GM23338 (cell line): ENCODE data around the gene KCNAB2. TPM values are rescaled to one million over a fixed set of nuclear protein-coding genes. Genes with fewer than 3 reads are reported as not detected.

ENCODE experiments used
- ATAC-seq: fragments of 200-7000 bp; cut with Tn5 transposase; 3 replicates; pipeline ENCODE4 v1.9.1; 2020
- DNase-seq: peaks from one replicate; pipeline ENCODE4 v3.0.0-alpha.2; 2015; ENCODE audit warnings: low spot score
- H2AFZ ChIP-seq: fragments of 200-600 bp; sonication (generic); 2 replicates; pipeline ENCODE4 v1.8.0; 2016; ENCODE audit warnings: antibody characterized with exemption, mild to moderate bottlenecking, moderate library complexity
- H3F3A ChIP-seq: fragments of 200-600 bp; sonication (generic); replicated peaks from 2 replicates; pipeline ENCODE4 v1.8.0; 2017; ENCODE audit warnings: antibody characterized with exemption, mixed run types, low read depth
- H3K27ac ChIP-seq: fragments of 200-600 bp; sonication (generic); 2 replicates; pipeline ENCODE4 v1.6.1; 2016; ENCODE audit warnings: low read depth
- H3K27me3 ChIP-seq: fragments of 200-600 bp; sonication (generic); 2 replicates; pipeline ENCODE4 v1.8.0; 2016; ENCODE audit warnings: mild to moderate bottlenecking, mixed run types, moderate library complexity; ENCODE audit not compliant: insufficient read depth
- H3K36me3 ChIP-seq: fragments of 200-600 bp; sonication (generic); 2 replicates; pipeline ENCODE4 v1.8.0; 2016; ENCODE audit warnings: mild to moderate bottlenecking; ENCODE audit not compliant: insufficient read depth
- H3K4me1 ChIP-seq: fragments of 200-600 bp; sonication (generic); 2 replicates; pipeline ENCODE4 v1.8.0; 2016; ENCODE audit warnings: mild to moderate bottlenecking, moderate library complexity; ENCODE audit not compliant: insufficient read depth
- H3K4me2 ChIP-seq: fragments of 200-600 bp; sonication (generic); 2 replicates; pipeline ENCODE4 v1.7.1; 2017; ENCODE audit warnings: mixed run types
- H3K4me3 ChIP-seq: fragments of 200-600 bp; sonication (generic); 2 replicates; pipeline ENCODE4 v1.6.1; 2016; ENCODE audit warnings: mixed run types
- H3K79me2 ChIP-seq: fragments of 200-600 bp; sonication (generic); replicated peaks from 2 replicates; pipeline ENCODE4 v1.8.0; 2017; ENCODE audit warnings: mild to moderate bottlenecking; ENCODE audit not compliant: insufficient read depth
- H3K9me2 ChIP-seq: fragments of 200-600 bp; sonication (generic); 2 replicates; pipeline ENCODE4 v1.8.0; 2017; ENCODE audit not compliant: insufficient read depth
- H4K20me1 ChIP-seq: fragments of 200-600 bp; sonication (generic); replicated peaks from 2 replicates; pipeline ENCODE4 v1.8.0; 2017; ENCODE audit warnings: mild to moderate bottlenecking; ENCODE audit not compliant: insufficient read depth
- H3K27ac Mint-ChIP-seq: 2 replicates; pipeline ENCODE4 v1.8.0; 2020; ENCODE audit warnings: inconsistent platforms, mild to moderate bottlenecking, moderate library complexity, mixed read lengths
- H3K27me3 Mint-ChIP-seq: 3 replicates; pipeline ENCODE4 v1.8.0; 2022; ENCODE audit warnings: low read depth, mild to moderate bottlenecking, moderate library complexity, mixed read lengths, inconsistent platforms; ENCODE audit not compliant: insufficient read depth, poor library complexity
- H3K36me3 Mint-ChIP-seq: 3 replicates; pipeline ENCODE4 v1.8.0; 2021; ENCODE audit warnings: low read depth, mild to moderate bottlenecking, inconsistent platforms, moderate library complexity, mixed read lengths
- H3K4me1 Mint-ChIP-seq: 3 replicates; pipeline ENCODE4 v1.8.0; 2020; ENCODE audit warnings: mild to moderate bottlenecking, inconsistent platforms, mixed read lengths
- H3K4me3 Mint-ChIP-seq: 3 replicates; pipeline ENCODE4 v1.8.0; 2021; ENCODE audit warnings: moderate library complexity, mild to moderate bottlenecking, inconsistent platforms, mixed read lengths
- H3K9me3 Mint-ChIP-seq: 3 replicates; pipeline ENCODE4 v1.8.0; 2020; ENCODE audit warnings: moderate library complexity, mild to moderate bottlenecking, inconsistent platforms, mixed read lengths
- CREB1 ChIP-seq: fragments of 250-450 bp; sonication (Bioruptor Pico); IDR thresholded peaks from 2 replicates; pipeline ENCODE4 v1.5.0; 2020; ENCODE audit warnings: low read depth, mild to moderate bottlenecking, moderate library complexity
- EZH2 ChIP-seq: fragments of 200-600 bp; sonication (generic); IDR thresholded peaks from one replicate; pipeline ENCODE4 v1.8.0; 2017; ENCODE audit warnings: antibody characterized with exemption, mild to moderate bottlenecking, low read depth; ENCODE audit not compliant: unreplicated experiment
- EZH2phosphoT487 ChIP-seq: fragments of 200-600 bp; sonication (generic); IDR thresholded peaks from one replicate; pipeline ENCODE4 v1.8.1; 2018; ENCODE audit warnings: antibody characterized with exemption; ENCODE audit not compliant: unreplicated experiment
- JUNB ChIP-seq: IDR thresholded peaks from one replicate; pipeline ENCODE4 v1.6.1; 2016; ENCODE audit warnings: antibody characterized with exemption; ENCODE audit not compliant: unreplicated experiment
- STAT1 ChIP-seq: IDR thresholded peaks from one replicate; pipeline ENCODE4 v1.6.1; 2016; ENCODE audit warnings: antibody characterized with exemption; ENCODE audit not compliant: unreplicated experiment
- polyA plus RNA-seq: library from polyadenylated mRNA; unstranded; fragments of >200 nt; fragmentation: Nextera tagmentation; extraction: Ambion mirVana; gene quantifications from 2 replicates; pipeline ENCODE4 v1.2.1, GENCODE V29; 2016
- total RNA-seq: library from RNA; depleted of rRNA; stranded (reverse); fragments of >200 nt; shearing (Covaris generic); gene quantifications from 2 replicates; pipeline ENCODE4 v1.2.3, GENCODE V29; 2014
- TF ChIP-seq, protein P1 (sequence below): IDR thresholded peaks from 2 replicates; pipeline ENCODE4 v1.6.1; 2016; ENCODE audit warnings: antibody characterized with exemption
- TF ChIP-seq, protein P2 (sequence below): fragments of 250-450 bp; sonication (Bioruptor Pico); IDR thresholded peaks from 2 replicates; pipeline ENCODE4 v1.5.0; 2020; ENCODE audit warnings: mild to moderate bottlenecking, moderate library complexity
- TF ChIP-seq, protein P3 (sequence below): IDR thresholded peaks from one replicate; pipeline ENCODE4 v1.6.1; 2018; ENCODE audit warnings: antibody characterized with exemption; ENCODE audit not compliant: unreplicated experiment

KCNAB2 gene
- total and polyA plus RNA-seq, 2 experiments from 2014 or later, result 3.0 to 3.7 TPM

DNA sequence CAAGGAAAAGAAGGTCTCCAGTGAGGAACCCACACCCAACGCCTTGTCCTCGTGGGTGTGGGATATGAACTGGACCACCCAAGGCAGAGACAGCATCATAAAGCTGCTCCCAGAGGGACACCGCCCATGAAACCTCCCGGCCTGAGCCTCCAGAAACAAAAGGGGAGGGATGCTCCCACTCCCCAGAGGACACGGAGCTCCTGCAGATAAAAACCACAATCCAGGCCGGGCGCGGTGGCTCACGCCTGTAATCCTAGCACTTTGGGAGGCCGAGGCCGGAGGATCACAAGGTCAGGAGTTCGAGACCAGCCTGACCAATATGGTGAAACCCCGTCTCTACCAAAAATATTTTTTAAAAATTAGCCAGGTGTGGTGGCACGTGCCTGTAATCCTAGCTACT is 68.1 kb downstream of the KCNAB2 start:
- no peak overlapping the region for H3K4me3 Mint-ChIP-seq
- H3K36me3 ChIP-seq, result no peaks in the 10 kb centered on the region
- H3K9me3 Mint-ChIP-seq, result peaks cover 6% of the 10 kb centered on the region; the same call in 1 of the 3 replicates

DNA sequence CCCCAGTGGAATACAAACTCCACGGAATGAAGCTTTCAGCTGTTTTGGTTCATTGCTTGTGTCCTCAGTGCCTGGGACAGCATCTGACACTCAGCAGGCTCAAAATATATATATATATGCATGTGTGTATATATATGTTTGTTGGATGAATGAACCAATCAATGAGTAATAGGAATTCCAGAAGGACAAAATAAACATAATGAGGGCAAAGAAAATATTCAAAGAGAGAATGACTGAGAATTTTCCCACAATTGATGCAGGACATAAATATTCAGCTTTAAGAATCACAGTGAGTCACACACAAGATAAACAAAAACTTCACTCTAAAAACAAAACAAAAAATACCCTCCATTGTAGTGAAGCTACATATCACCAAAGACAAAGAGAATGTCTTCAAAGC is 70.4 kb downstream of the KCNAB2 start:
- DNase-seq, result no peak
- H3K36me3 Mint-ChIP-seq, result no peaks in the 10 kb centered on the region
- H2AFZ ChIP-seq, result no peak overlapping the region
- no peaks in the 10 kb centered on the region for H3K4me1 Mint-ChIP-seq
- H3F3A ChIP-seq, result no peaks in the 10 kb centered on the region
- TF ChIP-seq, protein P1, sequence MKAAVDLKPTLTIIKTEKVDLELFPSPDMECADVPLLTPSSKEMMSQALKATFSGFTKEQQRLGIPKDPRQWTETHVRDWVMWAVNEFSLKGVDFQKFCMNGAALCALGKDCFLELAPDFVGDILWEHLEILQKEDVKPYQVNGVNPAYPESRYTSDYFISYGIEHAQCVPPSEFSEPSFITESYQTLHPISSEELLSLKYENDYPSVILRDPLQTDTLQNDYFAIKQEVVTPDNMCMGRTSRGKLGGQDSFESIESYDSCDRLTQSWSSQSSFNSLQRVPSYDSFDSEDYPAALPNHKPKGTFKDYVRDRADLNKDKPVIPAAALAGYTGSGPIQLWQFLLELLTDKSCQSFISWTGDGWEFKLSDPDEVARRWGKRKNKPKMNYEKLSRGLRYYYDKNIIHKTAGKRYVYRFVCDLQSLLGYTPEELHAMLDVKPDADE, result no peak
- TF ChIP-seq, protein P2, sequence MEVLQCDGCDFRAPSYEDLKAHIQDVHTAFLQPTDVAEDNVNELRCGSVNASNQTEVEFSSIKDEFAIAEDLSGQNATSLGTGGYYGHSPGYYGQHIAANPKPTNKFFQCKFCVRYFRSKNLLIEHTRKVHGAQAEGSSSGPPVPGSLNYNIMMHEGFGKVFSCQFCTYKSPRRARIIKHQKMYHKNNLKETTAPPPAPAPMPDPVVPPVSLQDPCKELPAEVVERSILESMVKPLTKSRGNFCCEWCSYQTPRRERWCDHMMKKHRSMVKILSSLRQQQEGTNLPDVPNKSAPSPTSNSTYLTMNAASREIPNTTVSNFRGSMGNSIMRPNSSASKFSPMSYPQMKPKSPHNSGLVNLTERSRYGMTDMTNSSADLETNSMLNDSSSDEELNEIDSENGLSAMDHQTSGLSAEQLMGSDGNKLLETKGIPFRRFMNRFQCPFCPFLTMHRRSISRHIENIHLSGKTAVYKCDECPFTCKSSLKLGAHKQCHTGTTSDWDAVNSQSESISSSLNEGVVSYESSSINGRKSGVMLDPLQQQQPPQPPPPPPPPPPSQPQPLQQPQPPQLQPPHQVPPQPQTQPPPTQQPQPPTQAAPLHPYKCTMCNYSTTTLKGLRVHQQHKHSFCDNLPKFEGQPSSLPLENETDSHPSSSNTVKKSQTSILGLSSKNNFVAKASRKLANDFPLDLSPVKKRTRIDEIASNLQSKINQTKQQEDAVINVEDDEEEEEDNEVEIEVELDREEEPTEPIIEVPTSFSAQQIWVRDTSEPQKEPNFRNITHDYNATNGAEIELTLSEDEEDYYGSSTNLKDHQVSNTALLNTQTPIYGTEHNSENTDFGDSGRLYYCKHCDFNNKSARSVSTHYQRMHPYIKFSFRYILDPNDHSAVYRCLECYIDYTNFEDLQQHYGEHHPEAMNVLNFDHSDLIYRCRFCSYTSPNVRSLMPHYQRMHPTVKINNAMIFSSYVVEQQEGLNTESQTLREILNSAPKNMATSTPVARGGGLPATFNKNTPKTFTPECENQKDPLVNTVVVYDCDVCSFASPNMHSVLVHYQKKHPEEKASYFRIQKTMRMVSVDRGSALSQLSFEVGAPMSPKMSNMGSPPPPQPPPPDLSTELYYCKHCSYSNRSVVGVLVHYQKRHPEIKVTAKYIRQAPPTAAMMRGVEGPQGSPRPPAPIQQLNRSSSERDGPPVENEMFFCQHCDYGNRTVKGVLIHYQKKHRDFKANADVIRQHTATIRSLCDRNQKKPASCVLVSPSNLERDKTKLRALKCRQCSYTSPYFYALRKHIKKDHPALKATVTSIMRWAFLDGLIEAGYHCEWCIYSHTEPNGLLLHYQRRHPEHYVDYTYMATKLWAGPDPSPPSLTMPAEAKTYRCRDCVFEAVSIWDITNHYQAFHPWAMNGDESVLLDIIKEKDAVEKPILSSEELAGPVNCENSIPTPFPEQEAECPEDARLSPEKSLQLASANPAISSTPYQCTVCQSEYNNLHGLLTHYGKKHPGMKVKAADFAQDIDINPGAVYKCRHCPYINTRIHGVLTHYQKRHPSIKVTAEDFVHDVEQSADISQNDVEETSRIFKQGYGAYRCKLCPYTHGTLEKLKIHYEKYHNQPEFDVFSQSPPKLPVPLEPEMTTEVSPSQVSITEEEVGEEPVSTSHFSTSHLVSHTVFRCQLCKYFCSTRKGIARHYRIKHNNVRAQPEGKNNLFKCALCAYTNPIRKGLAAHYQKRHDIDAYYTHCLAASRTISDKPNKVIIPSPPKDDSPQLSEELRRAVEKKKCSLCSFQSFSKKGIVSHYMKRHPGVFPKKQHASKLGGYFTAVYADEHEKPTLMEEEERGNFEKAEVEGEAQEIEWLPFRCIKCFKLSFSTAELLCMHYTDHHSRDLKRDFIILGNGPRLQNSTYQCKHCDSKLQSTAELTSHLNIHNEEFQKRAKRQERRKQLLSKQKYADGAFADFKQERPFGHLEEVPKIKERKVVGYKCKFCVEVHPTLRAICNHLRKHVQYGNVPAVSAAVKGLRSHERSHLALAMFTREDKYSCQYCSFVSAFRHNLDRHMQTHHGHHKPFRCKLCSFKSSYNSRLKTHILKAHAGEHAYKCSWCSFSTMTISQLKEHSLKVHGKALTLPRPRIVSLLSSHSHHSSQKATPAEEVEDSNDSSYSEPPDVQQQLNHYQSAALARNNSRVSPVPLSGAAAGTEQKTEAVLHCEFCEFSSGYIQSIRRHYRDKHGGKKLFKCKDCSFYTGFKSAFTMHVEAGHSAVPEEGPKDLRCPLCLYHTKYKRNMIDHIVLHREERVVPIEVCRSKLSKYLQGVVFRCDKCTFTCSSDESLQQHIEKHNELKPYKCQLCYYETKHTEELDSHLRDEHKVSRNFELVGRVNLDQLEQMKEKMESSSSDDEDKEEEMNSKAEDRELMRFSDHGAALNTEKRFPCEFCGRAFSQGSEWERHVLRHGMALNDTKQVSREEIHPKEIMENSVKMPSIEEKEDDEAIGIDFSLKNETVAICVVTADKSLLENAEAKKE, result no peak
- TF ChIP-seq EZH2phosphoT487, result no peak
- no peak for TF ChIP-seq STAT1
- no peak for TF ChIP-seq JUNB
- no peak for TF ChIP-seq CREB1 (CRISPR knock-in tag)
- ATAC-seq, result no peak
- no peaks in the 10 kb centered on the region for H3K9me2 ChIP-seq
- H3K27ac Mint-ChIP-seq, result no peak overlapping the region
- H3K27ac ChIP-seq, result no peak overlapping the region
- peaks cover 3% of the 10 kb centered on the region for H3K27me3 Mint-ChIP-seq
- no peaks in the 10 kb centered on the region for H3K36me3 ChIP-seq
- no peaks in the 10 kb centered on the region for H3K79me2 ChIP-seq
- peaks cover 6% of the 10 kb centered on the region; the same call in 1 of the 3 replicates for H3K9me3 Mint-ChIP-seq
- no peaks in the 10 kb centered on the region for H3K27me3 ChIP-seq
- no peak overlapping the region for H3K4me2 ChIP-seq
- H3K4me1 ChIP-seq, result no peaks in the 10 kb centered on the region
- H4K20me1 ChIP-seq, result no peaks in the 10 kb centered on the region
- H3K4me3 ChIP-seq, result no peak overlapping the region
- H3K4me3 Mint-ChIP-seq, result no peak overlapping the region

More for the DNA sequence above, 68.1 kb downstream of the KCNAB2 start:
- Histone ChIP-seq H3K4me2 (no peak overlapping the region), H3K4me1 (no peaks in the 10 kb centered on the region), H4K20me1 (no peaks in the 10 kb centered on the region), H3K27ac (no peak overlapping the region), H3K79me2 (no peaks in the 10 kb centered on the region), H3K27me3 (no peaks in the 10 kb centered on the region), H3K4me3 (no peak overlapping the region), H2AFZ (no peak overlapping the region), H3K9me2 (no peaks in the 10 kb centered on the region), H3F3A (no peaks in the 10 kb centered on the region)
- TF ChIP-seq EZH2, result no peak
- TF ChIP-seq, protein P3, sequence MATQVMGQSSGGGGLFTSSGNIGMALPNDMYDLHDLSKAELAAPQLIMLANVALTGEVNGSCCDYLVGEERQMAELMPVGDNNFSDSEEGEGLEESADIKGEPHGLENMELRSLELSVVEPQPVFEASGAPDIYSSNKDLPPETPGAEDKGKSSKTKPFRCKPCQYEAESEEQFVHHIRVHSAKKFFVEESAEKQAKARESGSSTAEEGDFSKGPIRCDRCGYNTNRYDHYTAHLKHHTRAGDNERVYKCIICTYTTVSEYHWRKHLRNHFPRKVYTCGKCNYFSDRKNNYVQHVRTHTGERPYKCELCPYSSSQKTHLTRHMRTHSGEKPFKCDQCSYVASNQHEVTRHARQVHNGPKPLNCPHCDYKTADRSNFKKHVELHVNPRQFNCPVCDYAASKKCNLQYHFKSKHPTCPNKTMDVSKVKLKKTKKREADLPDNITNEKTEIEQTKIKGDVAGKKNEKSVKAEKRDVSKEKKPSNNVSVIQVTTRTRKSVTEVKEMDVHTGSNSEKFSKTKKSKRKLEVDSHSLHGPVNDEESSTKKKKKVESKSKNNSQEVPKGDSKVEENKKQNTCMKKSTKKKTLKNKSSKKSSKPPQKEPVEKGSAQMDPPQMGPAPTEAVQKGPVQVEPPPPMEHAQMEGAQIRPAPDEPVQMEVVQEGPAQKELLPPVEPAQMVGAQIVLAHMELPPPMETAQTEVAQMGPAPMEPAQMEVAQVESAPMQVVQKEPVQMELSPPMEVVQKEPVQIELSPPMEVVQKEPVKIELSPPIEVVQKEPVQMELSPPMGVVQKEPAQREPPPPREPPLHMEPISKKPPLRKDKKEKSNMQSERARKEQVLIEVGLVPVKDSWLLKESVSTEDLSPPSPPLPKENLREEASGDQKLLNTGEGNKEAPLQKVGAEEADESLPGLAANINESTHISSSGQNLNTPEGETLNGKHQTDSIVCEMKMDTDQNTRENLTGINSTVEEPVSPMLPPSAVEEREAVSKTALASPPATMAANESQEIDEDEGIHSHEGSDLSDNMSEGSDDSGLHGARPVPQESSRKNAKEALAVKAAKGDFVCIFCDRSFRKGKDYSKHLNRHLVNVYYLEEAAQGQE, result no peak
- Mint-ChIP-seq H3K27ac (no peak overlapping the region), H3K4me1 (no peaks in the 10 kb centered on the region), H3K36me3 (no peaks in the 10 kb centered on the region), H3K27me3 (peaks cover 4% of the 10 kb centered on the region)
- DNase-seq (no peak), ATAC-seq (no peak)
